MM.1S (cell line): ENCODE results near the gene NFILZ.

Experiments used
- CTCF ChIP-seq: fragments of 300-600 bp; sonication (generic); IDR thresholded peaks from 2 replicates; pipeline ENCODE4 v1.5.1; 2016; ENCODE audit warnings: antibody characterized with exemption, low read length, mixed read lengths
- EZH2 ChIP-seq: fragments of 300-600 bp; sonication (generic); optimal IDR thresholded peaks from 2 replicates; pipeline ENCODE3; 2017; ENCODE audit warnings: low read depth, mild to moderate bottlenecking, antibody characterized with exemption, low read length, mixed read lengths
- EZH2phosphoT487 ChIP-seq: fragments of 300-600 bp; sonication (generic); IDR thresholded peaks from 2 replicates; pipeline ENCODE4 v1.6.1; 2018; ENCODE audit warnings: antibody characterized with exemption, low read length

DNA sequence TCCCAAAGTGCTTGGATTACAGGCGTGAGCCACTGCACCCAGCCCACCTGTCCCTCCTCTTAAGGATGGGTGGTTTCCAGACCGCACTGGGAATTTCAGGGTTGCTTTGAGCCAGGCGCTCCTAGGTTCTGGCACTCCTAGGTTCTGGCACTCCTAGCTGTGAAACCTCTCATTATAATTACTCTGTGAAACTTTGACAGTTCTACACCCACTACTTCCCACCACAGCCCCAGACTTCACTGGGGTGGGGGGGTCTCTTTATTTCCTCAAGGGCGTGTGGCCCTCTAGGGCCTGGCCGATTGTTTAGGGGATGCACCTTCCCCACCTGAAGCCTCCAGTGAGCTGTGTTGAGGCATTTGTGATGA, 17.6 kb upstream of the NFILZ start:
- TF ChIP-seq CTCF = no peak
- TF ChIP-seq EZH2 = no peak
- TF ChIP-seq EZH2phosphoT487 = no peak
